Lung (tissue), 12 donors: ENCODE data around the gene BNIP5. TPM values are rescaled to one million over a fixed set of nuclear protein-coding genes. Genes with fewer than 3 reads are reported as not detected.

Experiments
- ATAC-seq: fragments of 200-7000 bp; cut with Tn5 transposase; one replicate; pipeline ENCODE4 v1.9.1; 2020; ENCODE audit warnings: moderate number of reproducible peaks; ENCODE audit not compliant: insufficient read depth, low FRiP score
- DNase-seq, 3 donors: peaks; one replicate each; pipeline ENCODE4 v3.0.0-alpha.2; 2013 to 2017
- H3K27ac ChIP-seq, 2 donors: one replicate each; pipeline ENCODE4 v1.5.1; 2013; ENCODE audit warnings: mild to moderate bottlenecking in 2 of 2, moderate library complexity in 2 of 2, control low read depth in 1 of 2, inconsistent platforms in 1 of 2, low read depth in 1 of 2, low read length in 1 of 2
- H3K27me3 ChIP-seq, 3 donors: one replicate each; pipeline ENCODE4 v1.5.1; 2013; ENCODE audit warnings: low read length in 2 of 3; ENCODE audit not compliant: control insufficient read depth in 3 of 3, insufficient read depth in 3 of 3
- H3K36me3 ChIP-seq, 4 donors: one replicate each; pipeline ENCODE4 v1.5.1; 2013; ENCODE audit warnings: low read length in 4 of 4, mild to moderate bottlenecking in 1 of 4, moderate library complexity in 1 of 4; ENCODE audit not compliant: control insufficient read depth in 4 of 4, insufficient read depth in 4 of 4
- H3K4me1 ChIP-seq, 5 donors: one replicate each; pipeline ENCODE4 v1.5.1; 2013; ENCODE audit warnings: low read length in 5 of 5, mild to moderate bottlenecking in 2 of 5, moderate library complexity in 1 of 5; ENCODE audit not compliant: control insufficient read depth in 5 of 5, insufficient read depth in 5 of 5
- H3K4me3 ChIP-seq: one replicate; pipeline ENCODE4 v1.5.1; 2013; ENCODE audit warnings: mild to moderate bottlenecking, control low read depth, moderate library complexity
- H3K9ac ChIP-seq, 2 donors: one replicate each; pipeline ENCODE4 v1.5.1; 2013; ENCODE audit warnings: low read length in 2 of 2, control low read depth in 1 of 2; ENCODE audit not compliant: insufficient read depth in 1 of 2
- H3K9me3 ChIP-seq, 4 donors: one replicate each; pipeline ENCODE4 v1.5.1; 2013; ENCODE audit warnings: low read length in 3 of 4, mild to moderate bottlenecking in 1 of 4, moderate library complexity in 1 of 4; ENCODE audit not compliant: control insufficient read depth in 4 of 4, insufficient read depth in 3 of 4
- WGBS, 2 donors: extraction: QIAGEN DNeasy Blood & Tissue Kit; methylation state at CpG; one replicate each; pipeline ENCODE4 v1.1.7; 2013; 5-methylcytosine and 5-hydroxymethylcytosine counted together
- polyA plus RNA-seq, 2 donors: library from polyadenylated mRNA; stranded (reverse); fragments of 200-250 nt; gene quantifications; one replicate each; pipeline ENCODE4 v1.2.1, GENCODE V29; 2013
- total RNA-seq, 2 donors: library from RNA; depleted of rRNA in 1 of 2; stranded (reverse); fragments of >200 nt in 1 of 2; gene quantifications; one replicate each; pipeline ENCODE4 v1.2.1, GENCODE V29; 2014 to 2021
- TF ChIP-seq, protein P1 (sequence below): IDR thresholded peaks from 2 replicates; pipeline ENCODE4 v1.5.1; 2012; ENCODE audit warnings: mild to moderate bottlenecking; ENCODE audit errors: control extremely low read depth, extremely low read depth
- donor health status: control.
- donor health status: control.
- donor health status: Bipolar disorder and iron deficiency.
- donor health status: healthy.
- donor health status: DM: yes; HTN: yes; CAD: no.

BNIP5 gene
- total and polyA plus RNA-seq, 4 donors: 0.02 to 0.09 (median 0.06) TPM; not detected in 1

DNA sequence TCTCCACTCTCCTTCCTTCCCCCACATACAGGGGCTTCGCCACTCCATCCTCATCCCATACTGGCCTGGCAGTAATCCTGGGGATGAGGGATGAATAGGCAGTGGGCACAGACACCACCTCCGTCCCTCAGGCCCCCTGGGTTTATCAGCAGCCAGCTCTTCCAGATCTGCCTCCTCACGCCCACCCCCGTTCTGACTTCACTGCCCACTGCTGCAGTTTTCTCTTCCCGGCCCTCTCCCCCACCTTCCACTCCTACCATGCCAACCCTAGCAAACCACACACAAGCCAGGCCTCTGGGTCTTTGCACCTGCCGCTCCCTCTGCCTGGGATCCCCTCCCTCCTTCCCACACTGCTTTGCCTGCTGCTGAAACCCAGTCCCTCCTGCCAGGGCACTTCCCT is 44.5 kb downstream of the BNIP5 start:
- no peak overlapping the region for H3K9ac ChIP-seq
- H3K27ac ChIP-seq: no peak overlapping the region
- H3K27me3 ChIP-seq: peaks cover 0 to 6% (median 0%) of the 10 kb centered on the region in 3 donors
- H3K9me3 ChIP-seq: no peaks in the 10 kb centered on the region
- H3K4me3 ChIP-seq: no peak overlapping the region
- ATAC-seq (no peak), DNase-seq (no peak)
- no peaks in the 10 kb centered on the region for H3K4me1 ChIP-seq
- TF ChIP-seq, protein P1, sequence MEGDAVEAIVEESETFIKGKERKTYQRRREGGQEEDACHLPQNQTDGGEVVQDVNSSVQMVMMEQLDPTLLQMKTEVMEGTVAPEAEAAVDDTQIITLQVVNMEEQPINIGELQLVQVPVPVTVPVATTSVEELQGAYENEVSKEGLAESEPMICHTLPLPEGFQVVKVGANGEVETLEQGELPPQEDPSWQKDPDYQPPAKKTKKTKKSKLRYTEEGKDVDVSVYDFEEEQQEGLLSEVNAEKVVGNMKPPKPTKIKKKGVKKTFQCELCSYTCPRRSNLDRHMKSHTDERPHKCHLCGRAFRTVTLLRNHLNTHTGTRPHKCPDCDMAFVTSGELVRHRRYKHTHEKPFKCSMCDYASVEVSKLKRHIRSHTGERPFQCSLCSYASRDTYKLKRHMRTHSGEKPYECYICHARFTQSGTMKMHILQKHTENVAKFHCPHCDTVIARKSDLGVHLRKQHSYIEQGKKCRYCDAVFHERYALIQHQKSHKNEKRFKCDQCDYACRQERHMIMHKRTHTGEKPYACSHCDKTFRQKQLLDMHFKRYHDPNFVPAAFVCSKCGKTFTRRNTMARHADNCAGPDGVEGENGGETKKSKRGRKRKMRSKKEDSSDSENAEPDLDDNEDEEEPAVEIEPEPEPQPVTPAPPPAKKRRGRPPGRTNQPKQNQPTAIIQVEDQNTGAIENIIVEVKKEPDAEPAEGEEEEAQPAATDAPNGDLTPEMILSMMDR: no peak
- WGBS, 2 donors: 78 to 89% methylated on average over 6 of the region's 6 CpGs
- H3K36me3 ChIP-seq: no peaks in the 10 kb centered on the region

DNA sequence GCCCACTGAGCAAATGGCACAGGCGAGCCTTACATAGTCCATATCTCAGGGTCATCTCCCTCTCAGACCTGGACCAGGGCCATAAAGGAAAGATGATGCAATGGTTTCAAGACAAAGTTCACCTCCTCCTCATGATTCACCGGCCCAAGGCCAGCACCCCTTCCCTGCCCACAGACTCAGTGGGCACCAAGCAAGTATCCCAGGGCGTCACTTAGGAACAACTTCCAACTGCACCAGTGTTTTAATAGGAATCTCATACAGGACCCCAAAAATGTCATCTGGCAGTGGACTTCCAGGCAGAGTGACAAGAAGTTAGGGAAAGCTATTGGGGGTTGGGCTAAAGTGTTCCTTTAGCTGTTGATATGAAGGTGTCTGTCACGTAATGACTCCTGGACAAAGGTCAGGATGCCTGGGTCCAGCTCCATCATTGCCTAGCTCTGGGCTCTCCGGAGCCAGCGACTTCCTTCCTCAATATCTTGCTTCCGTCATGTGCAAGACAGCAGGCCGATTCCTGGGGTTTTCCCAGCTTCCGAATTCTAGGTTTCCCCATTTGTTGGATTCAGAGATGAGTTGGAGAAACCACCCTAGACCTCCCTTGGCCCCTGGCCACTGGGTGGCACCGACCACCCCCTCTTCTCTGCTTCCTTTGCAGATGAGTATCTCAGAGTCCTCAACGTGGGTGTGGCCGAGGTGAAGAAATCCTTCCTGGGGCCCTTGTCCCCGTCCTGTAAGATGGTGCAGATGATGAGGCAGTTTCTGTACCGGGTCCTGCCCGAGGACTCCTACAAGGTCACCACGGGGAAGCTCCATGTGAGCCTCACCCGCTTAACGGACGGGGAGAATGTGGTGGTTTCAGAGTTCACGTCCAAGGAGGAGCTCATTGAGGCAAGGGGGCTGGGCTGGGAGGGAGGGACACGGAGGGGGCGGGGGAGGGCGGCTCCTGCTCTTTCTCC is 45.7 kb downstream of the BNIP5 start:
- ATAC-seq: peak; percentile 53
- H3K4me3 ChIP-seq: no peak overlapping the region
- TF ChIP-seq, protein P1: no peak
- DNase-seq: no peak
- no peaks in the 10 kb centered on the region for H3K9me3 ChIP-seq
- H3K27me3 ChIP-seq: peaks cover 0 to 8% (median 2%) of the 10 kb centered on the region in 3 donors
- H3K27ac ChIP-seq: no peak overlapping the region
- no peak overlapping the region for H3K9ac ChIP-seq
- no peaks in the 10 kb centered on the region for H3K36me3 ChIP-seq
- H3K4me1 ChIP-seq: no peaks in the 10 kb centered on the region
- 30 to 47% methylated on average over 23 of the region's 23 CpGs for WGBS, 2 donors

DNA sequence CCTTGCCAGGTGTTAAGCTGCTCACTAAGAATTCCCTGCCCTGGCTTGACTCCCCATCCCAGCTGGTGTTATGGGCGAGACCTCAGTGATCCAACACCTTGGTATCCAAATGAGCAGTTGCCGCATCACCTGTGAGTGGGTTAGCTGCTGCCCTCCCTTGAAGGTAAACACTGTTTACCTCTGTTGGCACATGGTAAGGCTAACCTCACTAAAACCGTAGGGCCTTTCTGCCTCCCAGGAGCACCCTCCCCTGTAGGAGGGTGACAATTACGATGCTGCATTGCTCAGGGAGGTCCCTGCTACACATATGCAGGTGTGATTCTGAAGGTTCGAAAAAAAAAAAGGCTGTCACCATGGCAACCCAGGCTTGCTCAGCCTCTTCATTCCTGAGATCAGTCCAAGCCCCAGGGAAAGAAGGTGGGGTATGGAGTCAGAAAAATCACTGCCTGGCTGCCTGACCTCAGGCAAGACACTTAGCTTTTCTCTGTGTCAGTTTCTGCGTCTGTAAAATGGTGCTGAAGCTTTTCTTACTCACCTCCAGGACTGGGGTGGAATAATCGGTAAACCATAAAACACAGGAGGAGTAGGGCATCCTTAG is 47.3 kb downstream of the BNIP5 start:
- Histone ChIP-seq H3K9me3 (no peaks in the 10 kb centered on the region), H3K36me3 (no peaks in the 10 kb centered on the region), H3K4me3 (no peak overlapping the region), H3K4me1 (no peaks in the 10 kb centered on the region), H3K27ac (no peak overlapping the region), H3K27me3 (peaks cover 0 to 20% (median 16%) of the 10 kb centered on the region in 3 donors), H3K9ac (no peak overlapping the region)
- 76 to 84% methylated on average over 7 of the region's 7 CpGs for WGBS, 2 donors
- no peak for DNase-seq
- ATAC-seq: no peak
- TF ChIP-seq, protein P1: no peak
